Measurements from ENCODE around the gene RIN3. TPM values are rescaled to one million over a fixed set of nuclear protein-coding genes. Genes with fewer than 3 reads are reported as not detected.

The RIN3 gene, protein sequence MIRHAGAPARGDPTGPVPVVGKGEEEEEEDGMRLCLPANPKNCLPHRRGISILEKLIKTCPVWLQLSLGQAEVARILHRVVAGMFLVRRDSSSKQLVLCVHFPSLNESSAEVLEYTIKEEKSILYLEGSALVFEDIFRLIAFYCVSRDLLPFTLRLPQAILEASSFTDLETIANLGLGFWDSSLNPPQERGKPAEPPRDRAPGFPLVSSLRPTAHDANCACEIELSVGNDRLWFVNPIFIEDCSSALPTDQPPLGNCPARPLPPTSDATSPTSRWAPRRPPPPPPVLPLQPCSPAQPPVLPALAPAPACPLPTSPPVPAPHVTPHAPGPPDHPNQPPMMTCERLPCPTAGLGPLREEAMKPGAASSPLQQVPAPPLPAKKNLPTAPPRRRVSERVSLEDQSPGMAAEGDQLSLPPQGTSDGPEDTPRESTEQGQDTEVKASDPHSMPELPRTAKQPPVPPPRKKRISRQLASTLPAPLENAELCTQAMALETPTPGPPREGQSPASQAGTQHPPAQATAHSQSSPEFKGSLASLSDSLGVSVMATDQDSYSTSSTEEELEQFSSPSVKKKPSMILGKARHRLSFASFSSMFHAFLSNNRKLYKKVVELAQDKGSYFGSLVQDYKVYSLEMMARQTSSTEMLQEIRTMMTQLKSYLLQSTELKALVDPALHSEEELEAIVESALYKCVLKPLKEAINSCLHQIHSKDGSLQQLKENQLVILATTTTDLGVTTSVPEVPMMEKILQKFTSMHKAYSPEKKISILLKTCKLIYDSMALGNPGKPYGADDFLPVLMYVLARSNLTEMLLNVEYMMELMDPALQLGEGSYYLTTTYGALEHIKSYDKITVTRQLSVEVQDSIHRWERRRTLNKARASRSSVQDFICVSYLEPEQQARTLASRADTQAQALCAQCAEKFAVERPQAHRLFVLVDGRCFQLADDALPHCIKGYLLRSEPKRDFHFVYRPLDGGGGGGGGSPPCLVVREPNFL
- 12.1 and 12.7 TPM in 2 replicates for total RNA-seq
- long read RNA-seq = 0 reads

DNA sequence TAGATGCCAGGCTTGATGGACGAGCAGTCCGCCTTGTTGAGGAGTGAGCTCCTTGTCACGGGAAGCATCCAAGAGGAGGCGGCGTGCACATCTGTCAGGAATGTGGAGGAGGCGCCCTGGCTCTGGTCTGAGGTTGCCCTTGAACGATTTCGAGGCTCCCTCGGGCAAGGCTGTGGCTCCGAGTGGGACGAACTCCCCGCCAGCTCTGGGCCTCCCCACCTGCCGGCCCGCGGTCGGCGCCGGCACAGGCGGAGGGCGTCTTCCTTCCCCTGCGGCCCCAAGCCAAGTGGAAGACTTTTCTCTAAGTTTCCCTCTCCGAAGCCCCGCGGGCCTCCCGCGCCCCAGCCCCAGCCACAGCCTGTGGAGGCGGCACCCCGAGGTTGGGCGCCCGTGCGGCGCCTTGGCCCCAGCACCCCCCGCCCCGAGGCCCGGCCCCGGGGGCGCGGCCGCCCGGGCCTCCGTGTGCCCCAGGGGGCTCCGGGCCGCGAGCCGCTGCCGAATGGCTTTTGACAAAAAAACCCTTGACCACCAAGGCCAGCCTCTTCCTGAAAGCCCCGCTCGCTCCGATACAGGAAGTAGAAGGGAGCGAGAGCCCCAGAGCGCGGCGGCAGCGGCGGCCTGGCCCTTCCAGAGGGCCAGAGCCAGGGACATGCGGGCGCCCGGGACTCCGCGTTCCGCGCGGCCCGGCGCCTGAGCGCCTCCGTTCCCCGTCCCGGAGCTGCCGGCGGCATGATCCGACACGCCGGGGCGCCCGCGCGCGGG, at the start of gene RIN3:
TSS of gene RIN3 (plus strand) at position 578 of the 762 bp plus-strand sequence. CDS start at position 730, 152 bp downstream.
- peak; percentile 52 for DNase-seq (ENCODE audit: low read depth, low spot score)
- Mint-ChIP-seq H3K4me1 (peaks cover 10% of the 10 kb centered on the region), H3K27ac (ENCODE audit: unreplicated experiment) (no peak within 1 kb of the TSS), H3K36me3 (ENCODE audit: low read depth) (no peaks in the 10 kb centered on the region), H3K27me3 (ENCODE audit: low read depth) (peaks cover 35% of the 10 kb centered on the region), H3K4me3 (peak within 1 kb of the TSS; percentile 84), H3K9me3 (no peaks in the 10 kb centered on the region)
- TF ChIP-seq, protein P1, sequence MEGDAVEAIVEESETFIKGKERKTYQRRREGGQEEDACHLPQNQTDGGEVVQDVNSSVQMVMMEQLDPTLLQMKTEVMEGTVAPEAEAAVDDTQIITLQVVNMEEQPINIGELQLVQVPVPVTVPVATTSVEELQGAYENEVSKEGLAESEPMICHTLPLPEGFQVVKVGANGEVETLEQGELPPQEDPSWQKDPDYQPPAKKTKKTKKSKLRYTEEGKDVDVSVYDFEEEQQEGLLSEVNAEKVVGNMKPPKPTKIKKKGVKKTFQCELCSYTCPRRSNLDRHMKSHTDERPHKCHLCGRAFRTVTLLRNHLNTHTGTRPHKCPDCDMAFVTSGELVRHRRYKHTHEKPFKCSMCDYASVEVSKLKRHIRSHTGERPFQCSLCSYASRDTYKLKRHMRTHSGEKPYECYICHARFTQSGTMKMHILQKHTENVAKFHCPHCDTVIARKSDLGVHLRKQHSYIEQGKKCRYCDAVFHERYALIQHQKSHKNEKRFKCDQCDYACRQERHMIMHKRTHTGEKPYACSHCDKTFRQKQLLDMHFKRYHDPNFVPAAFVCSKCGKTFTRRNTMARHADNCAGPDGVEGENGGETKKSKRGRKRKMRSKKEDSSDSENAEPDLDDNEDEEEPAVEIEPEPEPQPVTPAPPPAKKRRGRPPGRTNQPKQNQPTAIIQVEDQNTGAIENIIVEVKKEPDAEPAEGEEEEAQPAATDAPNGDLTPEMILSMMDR (conservative IDR thresholded peaks at IDR 0.05) = no peak

DNA sequence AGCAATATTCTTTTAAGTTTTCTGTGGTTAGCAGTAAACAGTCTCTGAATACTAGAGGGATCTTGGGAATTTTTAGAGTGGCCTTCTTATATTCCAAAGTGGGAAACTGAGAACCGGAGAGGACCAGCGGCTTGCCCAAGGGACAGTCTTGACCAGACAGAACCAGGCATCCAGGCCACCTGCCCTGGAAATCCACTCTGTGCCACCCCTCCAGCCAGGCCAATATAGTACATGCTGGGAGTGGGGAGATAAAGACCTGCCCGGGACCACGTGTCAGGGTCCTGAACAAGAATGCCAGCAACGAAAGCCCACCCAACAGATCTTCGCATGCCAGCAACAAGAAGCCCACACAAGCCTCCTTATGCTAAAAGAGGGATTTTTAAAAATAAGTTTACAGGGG, 49.4 kb upstream of the RIN3 start:
- TF ChIP-seq, protein P1 (conservative IDR thresholded peaks at IDR 0.05) = no peak
- Mint-ChIP-seq H3K4me3 (no peak overlapping the region), H3K27me3 (ENCODE audit: low read depth) (no peaks in the 10 kb centered on the region), H3K36me3 (ENCODE audit: low read depth) (peaks cover 2% of the 10 kb centered on the region), H3K4me1 (no peaks in the 10 kb centered on the region), H3K9me3 (peaks cover 7% of the 10 kb centered on the region), H3K27ac (ENCODE audit: unreplicated experiment) (no peak overlapping the region)
- DNase-seq (ENCODE audit: low read depth, low spot score) = no peak

DNA sequence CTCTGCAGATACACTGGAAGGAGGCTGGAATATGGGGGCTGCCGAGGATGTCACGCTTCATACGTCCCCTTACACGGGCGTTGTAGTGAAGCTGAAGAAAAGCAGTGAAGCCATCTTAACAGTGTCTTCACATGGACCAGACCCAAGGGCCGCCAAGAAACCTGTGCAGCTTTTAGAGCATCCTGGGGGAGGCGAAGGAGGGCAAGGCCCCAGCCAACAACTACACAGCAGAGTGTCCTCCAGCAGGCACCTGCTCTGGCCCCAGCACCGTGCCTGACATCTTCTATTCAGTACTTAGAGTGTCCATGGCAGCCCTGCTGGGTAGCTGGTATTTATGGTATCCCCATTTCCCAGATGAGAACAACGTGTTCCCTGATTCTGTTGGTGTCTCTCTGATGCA, 48.9 kb upstream of the RIN3 start:
- Mint-ChIP-seq H3K4me3 (no peak overlapping the region), H3K4me1 (no peaks in the 10 kb centered on the region), H3K27me3 (ENCODE audit: low read depth) (no peaks in the 10 kb centered on the region), H3K36me3 (ENCODE audit: low read depth) (peaks cover 2% of the 10 kb centered on the region), H3K27ac (ENCODE audit: unreplicated experiment) (no peak overlapping the region), H3K9me3 (peaks cover 7% of the 10 kb centered on the region)
- TF ChIP-seq, protein P1 (conservative IDR thresholded peaks at IDR 0.05) = no peak
- no peak for DNase-seq (ENCODE audit: low read depth, low spot score)

DNA sequence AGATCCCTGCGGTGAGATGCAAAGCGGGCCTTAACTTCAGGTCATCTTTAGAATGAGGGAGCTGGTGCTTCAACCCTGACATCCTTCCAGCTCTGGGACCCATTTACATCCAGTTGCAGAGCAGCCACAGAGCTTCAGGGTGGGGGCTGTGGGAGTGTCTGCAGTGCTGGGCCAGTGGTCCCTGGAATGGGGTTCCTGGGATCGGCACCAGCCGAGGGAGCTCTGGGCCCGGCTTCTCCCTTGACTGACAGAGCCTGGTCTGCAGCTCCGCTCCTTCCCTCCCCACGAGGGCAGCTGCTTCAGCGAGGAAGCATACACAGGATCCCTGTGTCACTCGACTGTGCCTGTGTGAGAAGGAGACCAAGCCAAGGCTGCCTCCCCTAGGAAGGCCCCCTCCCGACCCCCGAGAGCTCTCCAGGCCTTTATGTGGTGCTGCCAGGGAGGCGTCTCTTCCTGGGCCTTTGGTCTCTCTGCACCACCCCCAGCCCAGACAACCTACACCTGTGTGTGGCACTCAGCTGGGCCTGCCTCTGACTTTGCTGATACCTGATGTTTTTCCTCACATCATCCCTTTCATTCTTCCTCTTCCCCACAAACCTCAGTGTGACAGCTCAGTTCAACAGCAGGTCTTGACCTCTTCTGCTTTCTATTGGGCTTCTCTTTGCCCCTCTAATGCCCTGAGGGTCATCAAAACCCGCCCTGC, 48.1 kb upstream of the RIN3 start:
- no peaks in the 10 kb centered on the region for H3K4me1 Mint-ChIP-seq
- TF ChIP-seq, protein P1 (conservative IDR thresholded peaks at IDR 0.05) = no peak
- no peaks in the 10 kb centered on the region for H3K27me3 Mint-ChIP-seq (ENCODE audit: low read depth)
- peaks cover 2% of the 10 kb centered on the region for H3K36me3 Mint-ChIP-seq (ENCODE audit: low read depth)
- H3K4me3 Mint-ChIP-seq = no peak overlapping the region
- no peak overlapping the region for H3K27ac Mint-ChIP-seq (ENCODE audit: unreplicated experiment)
- DNase-seq (ENCODE audit: low read depth, low spot score) = no peak
- peaks cover 9% of the 10 kb centered on the region for H3K9me3 Mint-ChIP-seq

Measured in neural crest cell (in vitro differentiated cells).